GM12872 (cell line): ENCODE measurements around the gene SLC44A1.

ENCODE experiments used
- TF ChIP-seq, protein P1 (sequence below): IDR thresholded peaks from 3 replicates; pipeline ENCODE4 v1.5.1; 2011; ENCODE audit warnings: low read depth, mild to moderate bottlenecking, low read length, moderate library complexity; ENCODE audit not compliant: insufficient read depth

The SLC44A1 gene

DNA sequence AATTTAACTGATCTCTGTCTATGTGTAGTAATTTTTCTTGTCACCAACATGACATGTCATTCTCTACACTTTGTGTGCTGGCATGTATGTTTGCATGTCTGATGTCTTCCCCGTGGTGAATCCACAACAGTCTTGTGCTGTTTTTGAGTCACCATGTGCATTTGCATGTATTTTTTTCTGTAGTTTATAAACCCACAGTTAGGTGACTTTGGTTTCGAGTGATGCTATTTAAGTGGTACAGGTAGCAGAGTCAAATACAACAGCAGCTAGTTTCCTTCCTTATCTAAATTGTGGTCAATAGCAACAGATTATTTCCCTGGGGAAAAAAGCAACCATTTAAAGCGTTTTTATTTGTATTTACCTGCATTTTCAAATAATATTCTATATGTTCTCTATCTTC lies 113.5 kb downstream of the SLC44A1 start:
- TF ChIP-seq, protein P1, sequence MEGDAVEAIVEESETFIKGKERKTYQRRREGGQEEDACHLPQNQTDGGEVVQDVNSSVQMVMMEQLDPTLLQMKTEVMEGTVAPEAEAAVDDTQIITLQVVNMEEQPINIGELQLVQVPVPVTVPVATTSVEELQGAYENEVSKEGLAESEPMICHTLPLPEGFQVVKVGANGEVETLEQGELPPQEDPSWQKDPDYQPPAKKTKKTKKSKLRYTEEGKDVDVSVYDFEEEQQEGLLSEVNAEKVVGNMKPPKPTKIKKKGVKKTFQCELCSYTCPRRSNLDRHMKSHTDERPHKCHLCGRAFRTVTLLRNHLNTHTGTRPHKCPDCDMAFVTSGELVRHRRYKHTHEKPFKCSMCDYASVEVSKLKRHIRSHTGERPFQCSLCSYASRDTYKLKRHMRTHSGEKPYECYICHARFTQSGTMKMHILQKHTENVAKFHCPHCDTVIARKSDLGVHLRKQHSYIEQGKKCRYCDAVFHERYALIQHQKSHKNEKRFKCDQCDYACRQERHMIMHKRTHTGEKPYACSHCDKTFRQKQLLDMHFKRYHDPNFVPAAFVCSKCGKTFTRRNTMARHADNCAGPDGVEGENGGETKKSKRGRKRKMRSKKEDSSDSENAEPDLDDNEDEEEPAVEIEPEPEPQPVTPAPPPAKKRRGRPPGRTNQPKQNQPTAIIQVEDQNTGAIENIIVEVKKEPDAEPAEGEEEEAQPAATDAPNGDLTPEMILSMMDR = no peak

DNA sequence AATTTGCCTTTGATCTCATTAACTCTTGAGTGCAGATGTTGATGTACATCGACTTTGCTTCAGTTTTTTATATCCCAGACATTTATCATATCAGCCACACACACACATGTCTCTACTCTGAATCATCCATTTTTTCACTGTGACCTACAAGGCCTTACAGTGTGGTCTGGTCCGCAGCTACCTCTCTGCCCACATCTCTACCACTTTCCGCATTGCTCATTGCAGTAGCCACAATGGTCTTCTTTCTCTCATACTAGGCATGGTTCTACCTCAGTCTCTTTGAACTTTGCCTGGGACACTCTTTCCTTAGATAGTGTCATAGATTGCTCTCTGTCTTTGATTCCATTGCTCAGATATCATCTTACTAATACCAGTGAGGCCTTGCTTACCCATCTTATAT lies 115.4 kb downstream of the SLC44A1 start:
- TF ChIP-seq, protein P1 = no peak

DNA sequence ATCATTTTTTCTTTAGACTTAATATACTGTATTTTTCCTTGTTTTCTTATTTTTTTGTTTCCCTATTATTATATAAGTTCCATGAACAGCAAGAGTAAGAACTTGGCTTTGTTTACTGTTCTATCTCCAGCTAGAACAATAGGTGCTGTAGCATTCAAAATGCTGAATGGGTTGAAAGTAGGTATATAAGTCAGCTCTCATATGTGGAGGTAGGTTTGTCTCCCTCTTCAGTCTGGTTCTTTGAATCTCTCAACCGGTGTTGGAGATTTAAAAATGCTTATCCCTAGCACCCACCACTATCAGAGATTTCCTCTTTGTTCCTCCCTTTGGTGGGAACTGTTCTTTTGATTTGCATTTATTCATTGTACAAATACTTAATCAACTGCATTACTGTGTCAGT lies 115.9 kb downstream of the SLC44A1 start:
- TF ChIP-seq, protein P1 = no peak; the same call in 2 of the 3 replicates

DNA sequence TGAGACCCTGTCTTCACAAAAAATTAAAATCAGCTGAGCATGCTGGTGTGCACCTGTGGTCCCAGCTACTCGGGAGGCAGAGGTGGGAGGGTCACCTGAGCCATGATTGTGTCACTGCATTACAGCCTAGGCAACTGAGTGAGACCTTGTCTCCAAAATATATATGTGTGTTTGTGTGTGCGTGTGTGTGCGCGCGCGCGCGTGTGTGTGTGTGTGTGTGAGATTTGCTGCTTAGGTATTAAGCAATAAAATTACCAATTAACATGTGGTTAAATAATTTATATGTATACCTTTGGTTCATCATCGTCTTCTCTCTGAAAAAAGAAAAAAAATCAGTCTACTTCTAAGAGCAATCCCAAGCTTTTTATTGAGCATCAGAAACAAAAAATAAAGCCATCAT lies 117.4 kb downstream of the SLC44A1 start:
- TF ChIP-seq, protein P1 = no peak

DNA sequence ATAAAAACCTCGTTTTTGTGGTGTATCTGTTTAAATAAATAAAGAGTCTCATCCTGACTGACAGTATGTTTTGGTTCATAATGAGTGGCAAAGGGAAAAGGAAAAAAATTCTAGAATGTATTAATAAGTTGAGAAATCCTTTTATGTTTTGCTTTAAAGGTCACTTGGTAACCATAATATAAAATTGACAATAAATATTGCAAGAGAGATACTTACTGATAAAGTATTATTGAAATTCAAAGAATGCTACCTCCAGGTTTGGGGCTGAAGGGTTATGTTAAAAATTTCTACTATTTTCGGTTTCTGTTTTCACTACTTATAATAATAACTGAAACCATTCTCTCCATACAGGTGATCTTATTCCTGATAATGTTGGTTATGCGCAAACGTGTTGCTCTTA lies 118.0 kb downstream of the SLC44A1 start:
- TF ChIP-seq, protein P1 = no peak

DNA sequence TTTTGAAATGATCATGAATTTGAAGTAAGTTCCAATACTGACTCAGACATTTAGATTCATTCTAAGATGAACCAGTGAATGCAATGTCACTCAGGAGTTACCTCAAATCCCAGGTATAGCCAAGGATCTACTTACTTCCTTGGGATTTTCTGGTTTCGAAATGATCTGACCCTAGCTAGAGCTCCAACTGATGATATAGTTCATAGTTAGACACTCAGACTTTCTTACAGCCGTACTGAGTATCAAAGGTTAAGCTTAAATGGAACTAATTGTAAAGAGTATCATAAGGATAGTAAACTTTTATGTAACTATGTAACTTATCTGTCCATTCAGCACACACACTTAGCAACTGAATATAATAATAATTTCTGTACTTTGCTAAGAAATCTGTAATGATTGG lies 119.4 kb downstream of the SLC44A1 start:
- TF ChIP-seq, protein P1 = no peak

DNA sequence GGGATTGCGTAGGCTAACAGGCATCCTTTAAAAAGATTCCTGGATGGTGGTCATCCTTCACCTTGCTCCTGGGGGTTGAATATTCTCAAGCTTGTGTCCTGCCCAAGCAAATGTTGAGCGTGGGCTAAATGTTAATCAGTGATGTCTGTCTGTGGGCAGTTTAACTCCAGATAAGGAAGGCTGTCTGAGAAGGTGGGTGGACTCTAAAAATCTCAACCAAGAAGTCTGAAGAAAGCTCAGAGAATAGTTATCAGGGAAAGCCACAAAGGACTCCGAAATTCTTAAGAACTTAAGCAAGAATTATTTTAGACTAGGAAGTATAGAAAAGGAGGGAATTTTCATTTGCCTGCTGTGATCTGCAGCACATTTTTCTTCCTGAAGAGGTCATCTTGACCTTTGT lies 125.5 kb downstream of the SLC44A1 start:
- TF ChIP-seq, protein P1 = no peak

DNA sequence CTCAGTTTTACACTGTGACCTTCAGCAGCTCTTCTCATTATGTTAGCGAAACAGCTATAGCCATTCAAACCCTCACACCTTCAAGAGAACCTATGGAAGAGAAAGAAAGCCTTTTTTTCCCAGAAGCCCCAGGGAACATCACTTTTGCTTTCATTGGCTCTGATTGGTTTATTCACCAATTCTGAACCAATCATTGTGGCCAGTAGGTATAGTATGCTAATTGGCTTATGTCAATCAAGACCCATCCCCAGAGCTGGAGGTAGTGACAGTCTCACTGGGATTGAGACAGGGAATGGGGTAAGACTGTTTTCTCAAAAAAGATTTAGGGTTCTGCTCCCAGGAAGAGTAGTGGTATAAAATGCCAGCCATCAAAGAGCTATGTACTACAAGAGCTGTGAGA lies 129.3 kb downstream of the SLC44A1 start:
- TF ChIP-seq, protein P1 = no peak
